Activated CD8-positive, alpha-beta memory T cell treated with anti-CD3 and anti-CD28 coated beads for 48 hours (primary cell): ENCODE measurements around the gene UBE2Q2.
"Not testable (repeated sequence)": the region's sequence is repeated elsewhere in the genome, so short reads cannot be mapped to it uniquely, and the experiment has no call there.

Experiments used
- DNase-seq, 3 experiments: peaks; one replicate each; pipeline ENCODE4 v3.0.0-alpha.2; 2020; ENCODE audit warnings: low read depth in 2 of 3, low spot score in 2 of 3

The UBE2Q2 gene

DNA sequence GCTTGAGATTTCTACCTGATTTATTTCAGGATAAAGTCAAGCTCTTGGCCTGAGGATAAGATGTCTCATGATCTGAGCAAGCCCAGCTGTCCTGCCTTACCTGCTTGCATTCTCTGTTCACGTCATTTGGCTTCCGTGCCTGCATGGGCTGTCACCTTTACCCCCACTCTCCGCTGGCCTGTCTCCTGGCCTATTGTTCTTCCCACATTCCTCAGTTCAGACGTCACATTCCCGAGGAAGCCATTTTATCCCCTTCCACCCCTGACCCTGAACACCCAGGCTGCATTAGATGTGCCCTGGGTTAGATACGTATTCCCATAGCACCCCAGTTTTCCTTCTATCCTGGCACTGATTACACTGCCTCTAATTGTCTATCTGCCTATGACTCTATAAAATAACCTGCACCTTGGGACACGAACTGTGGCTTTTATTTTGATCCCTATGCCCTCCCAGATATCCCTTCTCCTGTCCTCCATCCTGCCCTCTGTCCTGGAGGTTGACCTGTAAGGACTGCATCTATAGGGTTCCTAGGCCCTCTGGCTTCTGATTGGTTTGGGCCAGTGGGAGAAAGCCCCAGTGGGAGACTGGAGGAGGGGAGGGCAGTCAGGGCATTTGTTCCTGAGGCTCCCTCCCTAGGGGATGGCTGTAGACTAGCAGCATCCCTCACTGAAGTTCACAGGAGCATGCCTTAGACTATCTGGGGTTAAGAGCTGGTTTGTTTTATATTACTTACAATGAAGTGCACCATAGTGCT lies 19.2 kb upstream of the UBE2Q2 start:
- no peak for DNase-seq

DNA sequence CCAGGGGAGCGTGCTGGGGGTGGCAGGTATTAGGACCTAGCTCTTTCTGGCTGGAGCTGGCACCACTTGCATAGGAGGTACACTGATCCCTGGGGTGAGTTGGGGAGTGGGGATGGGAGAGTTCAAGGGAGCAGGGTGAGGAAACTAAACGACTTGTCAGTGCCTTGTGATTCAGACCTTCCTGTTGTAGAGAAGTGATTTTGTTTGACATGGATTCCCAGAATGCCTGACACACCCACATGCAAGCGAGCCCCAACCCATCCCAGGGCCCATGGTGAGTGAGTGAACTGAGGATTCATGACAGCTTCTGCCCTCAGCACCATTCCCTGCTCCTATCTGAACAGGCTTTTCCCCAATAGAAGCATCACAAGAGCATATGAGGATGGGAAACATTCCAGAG lies 15.6 kb upstream of the UBE2Q2 start:
- no peak for DNase-seq

DNA sequence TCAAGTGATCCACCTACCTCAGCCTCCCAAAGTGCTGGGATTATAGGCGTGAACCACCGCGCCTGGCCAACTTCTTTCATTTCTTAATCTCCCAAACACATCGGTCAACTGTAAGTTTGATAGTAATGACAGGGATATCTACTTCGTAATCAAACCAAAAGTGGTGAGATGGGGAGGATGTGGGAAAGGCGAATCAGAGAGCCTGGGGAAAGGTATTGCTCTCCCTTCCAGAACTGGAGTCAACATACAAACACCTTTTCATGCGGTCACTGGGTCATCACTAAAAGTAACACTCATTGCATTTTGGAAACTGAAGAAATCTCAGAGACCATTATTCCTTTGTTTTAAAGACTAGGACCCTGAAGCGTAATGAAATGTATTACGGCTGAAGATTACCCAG lies 14.8 kb upstream of the UBE2Q2 start:
- DNase-seq, result no peak

DNA sequence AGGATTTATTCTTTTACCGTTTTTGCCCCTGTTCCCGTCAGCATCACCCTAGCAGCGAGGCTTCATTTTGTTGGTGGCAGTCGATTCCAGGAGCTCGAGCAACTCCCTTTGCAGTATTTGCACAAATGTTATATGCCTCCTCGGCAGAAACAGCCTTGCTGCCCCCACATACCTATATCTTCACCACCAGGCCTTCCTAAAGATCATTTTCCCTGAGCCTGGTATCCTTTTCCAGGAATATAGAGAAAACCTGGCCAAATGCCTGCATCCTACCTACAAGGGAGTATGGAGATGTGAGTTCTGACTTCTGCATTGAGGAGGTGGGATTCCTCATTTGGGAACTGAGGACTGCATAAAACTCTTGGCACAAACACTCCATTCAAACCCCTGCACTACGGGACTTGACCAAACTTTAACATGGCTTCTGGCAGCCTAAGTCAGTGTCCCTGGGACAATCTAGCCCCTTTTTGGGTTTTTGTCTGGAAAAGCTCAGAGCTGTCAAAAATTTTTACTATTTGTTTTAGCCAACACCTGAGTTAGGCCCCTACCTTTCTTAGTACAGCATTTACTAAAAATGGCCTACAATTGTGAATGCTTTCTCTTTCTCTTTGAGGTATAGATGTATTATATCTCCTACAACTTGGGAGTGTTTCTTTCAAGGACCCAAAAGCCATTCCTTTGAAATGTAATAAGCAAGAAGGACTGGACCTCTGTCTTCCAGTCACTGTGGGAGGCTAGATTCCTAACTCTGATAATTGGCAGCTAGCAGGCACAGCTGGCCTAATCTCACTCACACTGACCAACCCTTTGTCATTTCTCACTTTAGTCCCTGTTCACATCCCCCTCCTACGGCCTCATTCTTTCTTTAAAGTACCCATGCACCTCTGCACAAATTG lies 12.1 kb upstream of the UBE2Q2 start:
- no peak for DNase-seq

DNA sequence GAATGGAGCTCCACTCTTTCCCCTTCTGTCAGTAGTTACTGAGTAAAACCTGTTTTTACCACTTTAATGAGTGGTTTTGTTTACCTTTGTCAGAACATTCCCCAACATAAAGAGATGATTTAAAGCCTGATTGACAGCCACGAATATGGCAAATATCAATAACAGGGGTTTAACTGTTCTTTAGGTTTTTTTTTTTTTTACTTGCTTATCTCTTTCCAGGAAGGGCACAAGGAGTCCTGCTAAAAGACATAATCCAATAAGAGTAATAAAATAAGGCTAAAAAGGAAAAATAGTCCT lies 11.5 kb upstream of the UBE2Q2 start:
- no peak for DNase-seq

DNA sequence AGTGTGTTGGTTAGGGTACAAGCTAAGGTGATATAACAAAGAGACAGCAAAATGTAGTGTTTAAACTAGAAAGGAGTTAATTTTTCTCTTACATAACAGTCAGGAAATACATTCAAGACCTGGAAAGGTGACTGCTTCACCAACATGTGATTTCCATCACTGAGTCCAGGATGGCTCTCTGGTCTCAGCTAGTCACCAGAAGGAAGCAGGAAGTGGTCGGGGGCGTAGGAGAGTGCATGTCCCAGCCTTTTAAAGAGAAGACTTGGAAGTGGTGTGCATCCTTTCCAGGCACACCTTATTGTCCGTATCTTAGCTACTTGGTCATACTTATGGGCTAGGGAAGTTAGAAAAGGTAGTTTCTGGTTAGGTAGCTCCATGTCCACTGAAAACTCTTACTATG lies 11.1 kb upstream of the UBE2Q2 start:
- DNase-seq, result no peak

DNA sequence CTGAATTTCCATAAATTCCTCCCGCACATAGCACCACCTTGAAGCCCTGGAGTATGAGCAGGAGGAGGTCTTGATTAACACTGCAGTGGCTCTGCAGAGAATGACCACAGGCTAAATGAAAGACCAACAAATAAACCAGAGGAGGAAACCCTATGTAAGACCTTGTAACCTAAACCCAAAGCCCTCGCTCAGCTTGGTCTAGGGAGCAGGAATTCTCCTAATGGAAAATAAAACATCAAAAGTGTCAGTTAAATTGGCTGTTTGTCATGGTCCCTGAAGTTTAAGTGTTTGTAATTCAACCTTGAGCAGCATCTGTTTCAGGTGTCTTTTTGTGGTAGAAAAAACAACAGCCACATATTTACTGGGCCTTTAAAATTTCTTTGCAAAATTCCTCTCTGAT lies 9.2 kb upstream of the UBE2Q2 start:
- no peak for DNase-seq

DNA sequence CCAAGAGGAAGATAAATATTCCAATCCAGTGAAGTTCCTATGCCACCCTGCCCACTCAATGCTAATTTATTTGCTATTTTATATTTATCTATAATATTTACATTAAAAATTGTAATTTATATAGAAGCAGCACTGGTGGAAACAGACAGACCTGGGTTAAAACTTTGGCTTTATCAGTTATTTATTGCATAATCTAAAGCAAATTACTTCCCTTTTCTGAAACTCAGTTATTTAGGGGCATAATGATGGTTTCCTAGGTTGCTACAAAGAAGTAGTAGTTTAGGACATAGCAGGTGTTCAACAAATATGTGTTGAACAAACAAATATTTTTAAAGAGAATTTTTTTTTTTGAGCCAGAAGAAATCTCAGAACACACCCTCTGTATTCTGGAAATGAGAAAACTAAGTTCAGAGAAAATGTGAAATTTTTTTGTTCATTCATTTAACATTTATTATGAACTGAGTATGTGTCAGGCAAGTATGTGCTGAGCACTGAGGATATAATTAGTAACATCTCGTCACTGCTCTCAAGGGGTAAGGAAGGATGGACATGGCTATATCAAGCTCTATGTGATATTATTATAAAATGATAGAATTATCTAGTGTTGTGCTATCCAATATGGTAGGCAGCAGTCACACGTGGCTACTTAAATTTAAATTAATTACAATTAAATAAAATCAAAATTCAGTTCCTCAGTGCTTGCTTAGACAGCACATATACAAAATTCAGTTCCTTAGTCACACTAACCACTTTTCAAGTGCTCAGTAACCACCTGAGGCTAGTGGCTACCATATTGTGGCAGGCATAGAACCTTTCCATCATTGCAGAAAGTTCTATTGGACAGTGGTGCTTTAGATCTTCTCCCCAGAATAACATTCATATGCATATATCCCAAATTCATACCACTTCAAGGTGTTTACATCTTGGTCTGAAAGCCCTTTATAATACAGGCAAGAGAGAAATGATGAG lies 7.0 kb upstream of the UBE2Q2 start:
- DNase-seq, result no peak

DNA sequence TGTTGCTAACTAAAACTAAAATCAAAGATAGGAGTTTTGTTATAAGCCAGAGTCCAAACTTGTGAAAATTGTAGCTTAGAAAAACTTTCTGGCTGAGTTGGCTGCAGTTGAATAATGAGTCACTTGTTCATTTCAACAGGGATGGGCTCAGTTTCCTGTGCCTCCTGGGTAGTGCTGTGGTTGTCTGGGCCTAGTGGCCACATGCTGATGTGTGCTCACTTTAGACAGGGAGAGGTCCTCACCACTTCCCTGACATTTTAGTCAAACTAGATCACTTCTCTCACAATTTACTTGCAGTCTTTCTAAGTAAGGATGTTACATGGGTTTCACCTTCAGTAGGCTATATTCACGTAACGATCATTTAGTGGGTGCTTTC lies 6.3 kb upstream of the UBE2Q2 start:
- peak in 1 of 3 experiments; percentile 34 for DNase-seq

DNA sequence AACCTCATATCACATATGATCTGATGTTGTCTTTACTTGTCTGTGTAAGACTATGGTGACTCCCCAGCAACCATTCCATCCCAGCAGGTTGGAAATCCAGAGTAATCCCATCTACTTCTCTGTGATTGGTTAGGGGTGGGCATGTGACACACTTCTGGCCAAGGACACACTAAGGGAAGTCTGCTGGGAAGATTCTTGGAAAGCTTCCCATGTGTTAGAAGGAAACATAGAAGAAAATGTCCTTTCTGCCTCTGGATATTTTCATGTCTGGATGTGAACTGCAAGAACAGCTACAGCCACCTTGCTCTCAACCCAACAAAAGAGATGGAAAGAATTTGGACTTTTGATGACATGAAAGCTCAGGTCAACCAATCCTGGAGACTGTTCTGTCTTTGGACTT lies 2.6 kb upstream of the UBE2Q2 start:
- no peak for DNase-seq

DNA sequence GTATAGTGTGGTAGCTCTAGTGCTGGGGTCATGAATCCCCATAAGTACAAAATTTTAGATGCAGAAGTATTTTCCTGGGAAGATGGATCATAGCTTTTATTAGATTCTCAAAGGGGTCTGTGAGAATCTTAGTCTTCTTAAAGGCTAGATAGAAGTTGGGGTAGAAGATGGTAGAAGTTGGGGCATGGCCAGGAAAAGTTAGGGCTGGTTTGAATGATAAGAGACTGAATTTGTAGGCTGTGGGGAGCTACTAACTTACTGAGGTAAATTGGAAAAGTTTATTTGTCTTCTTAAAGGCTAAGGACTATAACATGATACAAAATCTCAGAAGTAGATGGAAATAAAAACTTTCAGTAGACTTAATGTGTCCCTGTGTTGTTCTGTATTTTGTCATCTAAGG lies 1.6 kb upstream of the UBE2Q2 start:
- no peak for DNase-seq

DNA sequence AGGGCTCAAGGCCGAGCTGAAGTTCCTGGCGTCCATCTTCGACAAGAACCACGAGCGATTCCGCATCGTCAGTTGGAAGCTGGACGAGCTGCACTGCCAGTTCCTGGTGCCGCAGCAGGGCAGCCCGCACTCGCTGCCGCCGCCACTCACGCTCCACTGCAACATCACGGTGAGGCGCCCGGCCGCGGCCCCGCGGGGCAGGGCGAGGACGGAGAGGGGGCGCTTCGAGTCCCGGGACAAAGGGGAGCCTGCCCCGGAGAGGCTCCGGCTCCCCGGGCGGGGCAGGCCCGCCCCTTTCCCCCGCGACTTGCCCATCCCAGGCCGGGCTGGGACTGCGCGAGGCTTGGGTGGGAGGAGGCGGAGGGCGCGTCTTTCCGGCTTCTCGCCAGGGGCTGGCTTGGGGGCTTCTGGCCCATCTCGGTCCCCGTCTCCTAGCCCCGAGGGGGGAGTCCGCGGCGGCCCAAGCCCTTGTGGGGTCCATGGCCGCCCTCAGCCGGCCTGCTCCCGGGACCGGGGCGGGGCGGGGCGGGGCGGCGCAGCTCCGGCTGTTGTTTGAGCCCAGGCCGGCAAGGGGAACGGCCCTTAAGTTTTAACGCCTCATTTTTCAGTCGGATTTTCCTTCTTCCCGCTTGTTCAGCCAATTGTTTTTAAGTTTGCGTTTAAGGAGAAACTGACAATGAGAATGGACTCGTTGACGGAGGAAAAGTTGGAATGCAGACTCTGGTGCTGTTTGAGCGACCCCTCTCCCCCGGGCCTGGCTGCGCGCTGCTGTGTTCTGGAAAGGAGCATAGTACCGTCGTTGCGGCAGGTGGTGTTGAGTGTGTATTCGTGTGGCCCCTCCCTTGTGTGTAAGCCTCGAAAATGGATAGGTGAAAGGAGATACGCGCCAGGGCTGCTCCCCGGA lies 683 bp downstream of the UBE2Q2 start:
- peak; percentile 17 to 34 (median 32) for DNase-seq

DNA sequence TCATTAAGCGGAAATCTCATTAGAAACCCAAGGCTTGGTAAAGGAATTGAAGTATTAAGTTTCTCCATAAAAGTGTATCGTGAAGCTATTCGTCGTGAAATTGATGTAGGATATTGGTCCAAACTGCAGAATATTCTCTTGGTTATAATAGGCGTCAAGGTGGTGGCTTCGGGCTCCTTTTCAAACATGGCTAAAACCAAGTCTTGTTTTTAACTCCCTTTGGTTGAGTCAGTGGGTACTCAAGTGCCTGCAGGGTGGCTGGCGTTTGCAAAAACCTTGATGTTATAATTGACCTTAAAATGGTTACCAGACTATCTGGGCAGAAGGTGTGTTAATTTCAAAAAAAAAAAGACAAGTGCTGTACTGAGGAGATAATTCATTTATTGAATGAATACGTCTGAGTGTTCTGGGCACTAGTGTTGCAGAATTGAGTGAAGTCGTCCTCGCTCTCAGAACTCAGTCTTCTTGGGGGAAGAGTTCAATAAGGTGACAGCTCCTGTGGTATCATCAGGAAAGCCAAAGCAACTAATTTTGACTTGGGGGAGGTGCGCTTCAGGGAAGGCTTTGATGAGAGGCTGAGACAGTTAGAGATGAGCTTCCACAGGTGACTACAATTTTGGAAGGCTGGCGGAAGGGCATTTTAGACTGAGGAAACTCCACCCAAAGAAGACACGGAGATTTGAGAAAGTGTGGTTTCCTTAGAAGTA lies 1.5 kb downstream of the UBE2Q2 start:
- DNase-seq, result no peak

DNA sequence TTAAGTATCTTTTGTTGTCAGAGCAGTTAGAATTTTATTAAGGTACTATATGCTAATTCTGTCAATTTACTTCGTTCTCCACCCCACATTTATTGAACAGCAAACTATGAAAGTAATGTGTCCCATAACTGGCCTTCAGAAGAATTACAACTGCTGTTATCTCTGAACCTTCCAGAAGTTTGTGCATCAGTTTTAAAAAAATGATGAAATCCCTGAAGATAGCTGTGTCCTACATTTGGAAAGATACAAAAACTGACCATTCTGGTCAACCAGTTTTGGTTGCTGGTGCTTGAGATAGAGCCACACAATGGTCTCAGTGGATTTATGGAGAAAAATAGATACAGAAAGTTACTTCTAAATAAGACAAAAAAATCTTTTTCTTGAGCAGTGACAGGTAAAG lies 5.9 kb downstream of the UBE2Q2 start:
- no peak for DNase-seq

DNA sequence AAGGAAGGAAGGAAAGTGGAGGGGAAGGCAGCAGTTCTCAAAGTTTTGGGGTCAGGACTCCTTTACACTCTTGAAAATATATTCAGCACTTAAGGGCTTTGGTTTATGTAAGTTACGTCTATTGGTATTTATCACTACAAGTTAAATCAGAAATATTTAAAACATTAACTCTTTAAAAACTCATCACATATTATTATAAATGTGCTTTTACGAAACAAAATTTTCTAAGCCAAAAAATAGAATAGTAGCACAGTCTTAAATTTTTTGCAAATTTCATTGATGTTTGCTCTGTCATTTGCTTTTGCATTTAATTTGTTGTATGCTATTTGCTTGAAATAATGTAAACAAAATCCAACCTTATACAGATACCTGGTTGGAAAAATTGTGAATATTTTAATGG lies 7.5 kb downstream of the UBE2Q2 start:
- DNase-seq, result no peak

DNA sequence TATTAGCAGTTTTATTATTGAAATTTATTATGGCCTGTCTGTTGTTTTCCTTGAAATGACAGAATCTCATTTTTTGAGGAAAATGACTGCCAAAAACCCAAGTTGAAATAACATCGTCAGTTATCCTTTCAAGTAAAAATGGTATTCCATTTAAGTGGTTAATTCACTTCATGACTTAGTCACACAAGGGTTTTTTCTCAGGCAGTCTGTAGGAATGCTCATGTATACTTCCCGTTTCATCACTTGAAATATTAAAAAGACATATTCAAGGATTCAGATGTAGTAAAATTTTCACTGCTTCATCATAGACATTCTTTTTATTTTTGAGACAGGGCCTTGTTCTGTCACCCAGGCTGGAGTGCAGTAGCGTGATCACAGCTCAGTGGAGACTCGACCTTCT lies 8.3 kb downstream of the UBE2Q2 start:
- not testable (repeated sequence) for DNase-seq

DNA sequence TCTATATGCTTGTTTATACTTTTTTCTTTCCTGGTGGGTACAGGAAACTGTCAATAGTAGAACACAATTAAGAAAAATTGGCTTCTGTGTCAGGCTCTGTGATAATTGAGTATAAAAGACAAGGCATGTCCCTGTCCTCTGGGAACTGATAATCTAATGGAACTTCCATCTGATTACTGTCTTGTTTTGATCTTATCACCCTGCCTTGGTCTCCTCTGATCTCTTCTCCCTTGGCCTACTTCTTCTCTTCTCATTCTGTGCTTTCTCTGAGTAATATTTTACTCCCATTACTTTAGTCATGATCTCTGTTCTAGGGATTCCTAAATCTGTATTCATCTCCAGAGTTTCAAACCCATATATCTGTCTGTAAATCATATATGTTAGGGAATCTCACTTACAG lies 14.6 kb downstream of the UBE2Q2 start:
- no peak for DNase-seq

DNA sequence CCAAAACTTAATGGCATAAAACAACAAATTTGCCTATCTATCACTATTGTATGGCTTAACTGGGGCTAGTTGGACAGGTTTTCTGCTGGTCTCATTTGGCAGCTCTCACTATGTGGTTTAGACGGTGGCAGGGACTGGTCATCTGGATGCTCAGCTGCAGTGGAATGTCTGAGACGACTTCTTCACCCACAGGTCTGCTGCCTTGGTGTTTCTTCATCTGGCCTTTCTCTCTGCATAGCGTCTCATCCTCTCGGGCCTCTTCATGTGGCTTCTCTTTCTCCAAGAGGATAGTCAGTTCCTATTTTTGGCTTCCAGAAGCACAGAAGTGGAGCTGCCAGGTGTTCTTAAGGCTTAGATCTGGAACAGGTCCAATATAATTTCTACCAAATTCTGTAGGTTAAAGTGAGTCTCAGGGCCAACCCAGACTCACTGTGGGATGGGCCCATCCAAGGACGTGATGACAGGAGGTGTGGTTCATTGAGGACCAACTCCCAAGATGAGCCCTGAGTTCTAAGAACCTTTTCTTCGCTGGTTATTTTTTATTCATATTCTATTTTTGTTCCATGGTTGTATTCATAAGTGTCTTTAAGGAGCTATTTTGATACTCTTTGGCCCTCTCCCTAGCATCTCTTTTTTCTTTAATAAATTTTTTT lies 18.6 kb downstream of the UBE2Q2 start:
- DNase-seq, result no peak

DNA sequence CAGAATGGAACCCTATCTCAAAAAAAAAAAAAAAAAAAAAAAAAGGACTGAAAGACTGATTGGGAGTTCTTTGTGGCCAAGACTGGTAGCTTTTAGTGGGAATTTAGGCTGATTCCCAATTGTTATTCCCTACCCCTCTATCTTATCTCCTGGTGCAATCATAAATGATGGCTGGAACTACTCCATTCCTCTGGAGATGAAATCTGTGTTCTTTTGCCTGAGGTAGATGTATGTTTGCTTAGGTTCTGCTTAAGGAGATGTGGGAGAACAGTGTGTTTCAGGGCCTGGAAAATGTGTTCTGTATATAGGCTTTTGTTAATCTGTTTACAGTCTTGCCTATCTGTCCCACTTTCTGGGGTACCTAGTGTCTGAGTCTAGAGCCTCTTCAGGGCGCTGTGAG lies 19.5 kb downstream of the UBE2Q2 start:
- DNase-seq, result no peak
